GM21529 (cell line): ENCODE data around the gene SEPTIN7.

Source experiments
- ATAC-seq: cut with Tn5 transposase; IDR thresholded peaks from one replicate; pipeline ENCODE4 v1.9.1; 2021; ENCODE audit not compliant: unreplicated experiment

The SEPTIN7 gene

DNA sequence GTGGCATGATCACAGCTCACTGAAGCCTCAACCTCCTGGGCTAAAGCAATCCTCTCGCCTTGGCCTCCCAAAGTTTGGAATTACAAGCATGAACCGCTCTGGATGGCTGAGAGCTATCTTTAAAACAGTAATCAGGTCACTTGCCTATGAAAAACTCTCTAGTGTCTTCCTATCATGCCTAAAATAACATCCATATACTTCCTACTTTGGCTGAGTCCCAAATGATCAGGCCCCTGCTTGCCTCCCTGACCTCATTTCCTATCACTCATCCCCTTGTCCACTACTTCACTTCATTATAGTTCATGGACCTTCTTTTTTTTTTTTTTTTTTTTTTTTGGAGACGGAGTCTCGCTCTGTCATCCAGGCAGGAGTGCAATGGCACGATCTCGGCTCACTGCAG is 28.0 kb downstream of the SEPTIN7 start:
- ATAC-seq, result no peak

DNA sequence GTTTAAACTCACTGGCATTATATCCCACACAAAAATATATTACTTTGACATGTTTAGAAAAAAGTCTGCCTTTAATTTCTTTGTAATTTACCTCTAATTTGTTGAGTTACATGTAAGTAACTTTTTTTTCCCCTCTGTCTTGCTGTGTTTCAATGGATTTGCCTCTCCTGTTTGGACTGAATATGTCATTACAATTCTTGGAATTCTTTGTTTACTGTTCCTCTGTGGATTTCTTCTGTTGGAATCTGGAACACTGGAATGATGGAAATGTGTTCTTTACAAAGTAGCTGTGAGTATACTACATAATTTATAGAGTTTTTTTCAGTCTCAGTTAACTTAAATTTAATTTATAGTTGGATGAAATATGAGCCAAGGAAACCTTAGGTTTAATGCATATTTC is 30.4 kb downstream of the SEPTIN7 start:
- no peak for ATAC-seq

DNA sequence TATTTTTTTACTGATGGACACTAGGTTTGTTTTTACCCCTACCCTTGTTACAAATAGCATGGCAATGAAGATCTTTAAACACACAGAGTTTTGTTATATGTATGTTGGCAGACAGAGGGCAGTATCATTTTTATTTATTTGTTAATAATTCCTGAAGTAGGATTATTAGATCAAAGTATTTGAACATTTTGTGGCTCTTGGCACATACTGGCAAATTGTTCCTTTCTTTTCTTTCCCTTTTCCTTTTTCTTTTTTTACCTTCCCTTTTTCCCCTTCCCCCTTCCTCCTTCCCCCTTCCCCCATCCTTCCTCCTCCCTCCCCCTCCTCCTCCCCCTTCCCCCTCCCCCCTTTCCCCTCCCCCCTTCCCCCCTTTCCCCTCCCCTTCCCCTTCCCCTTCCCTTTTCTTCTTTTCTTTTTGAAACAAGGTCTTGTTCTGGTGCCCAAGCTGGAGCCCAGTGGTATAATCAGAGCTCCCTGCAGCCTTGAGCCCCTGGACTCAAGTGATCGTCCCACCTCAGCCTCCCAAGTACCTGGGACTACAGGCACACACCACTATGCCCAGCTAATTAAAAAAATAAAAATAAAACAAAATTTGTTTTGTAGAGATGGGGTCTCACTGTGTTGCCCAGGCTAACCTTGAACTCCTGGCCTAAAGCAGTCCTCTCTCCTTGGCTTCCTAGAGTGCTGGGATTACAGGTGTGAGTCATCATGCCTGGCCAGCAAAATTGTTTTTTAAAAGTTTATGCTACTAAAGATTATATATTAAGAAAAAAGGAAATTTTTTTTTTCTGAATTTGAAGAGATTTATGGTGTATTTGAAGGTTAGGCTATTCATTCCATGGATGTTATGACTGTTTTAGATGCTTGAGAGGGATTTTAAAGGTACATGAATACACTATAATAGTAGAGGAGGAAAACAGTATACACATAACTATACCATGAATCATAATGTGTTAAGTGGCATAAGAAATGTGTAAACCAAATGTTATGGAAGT is 39.3 kb downstream of the SEPTIN7 start:
- ATAC-seq, result no peak

DNA sequence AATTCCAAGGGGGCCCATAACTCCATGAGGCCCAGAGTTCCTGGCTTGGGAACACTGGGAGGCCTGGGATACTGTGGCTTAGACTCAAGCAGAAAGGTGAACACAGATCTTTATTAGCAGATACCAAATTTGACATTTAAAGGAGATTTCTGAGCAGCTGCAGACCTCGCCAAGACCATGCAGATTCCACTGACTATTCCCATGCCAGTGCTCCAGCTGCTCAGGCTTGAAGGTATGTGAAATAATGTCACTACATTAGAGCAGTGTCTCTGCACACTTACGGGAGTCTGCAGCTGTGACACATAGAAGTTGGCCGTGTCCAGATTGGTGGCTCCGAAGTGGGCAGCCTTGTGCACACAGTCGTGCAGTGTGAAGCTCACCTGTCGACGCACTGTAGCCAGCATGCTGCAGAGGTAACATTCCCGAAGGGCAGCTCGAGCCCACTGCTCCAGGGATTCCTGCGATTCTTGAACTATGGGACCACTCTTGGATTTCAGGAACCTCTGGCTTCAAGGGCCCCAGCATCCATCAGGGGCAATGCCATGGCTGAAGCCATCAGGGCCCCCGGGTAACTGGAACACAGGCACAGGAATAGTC is 46.1 kb downstream of the SEPTIN7 start:
- ATAC-seq, result no peak

DNA sequence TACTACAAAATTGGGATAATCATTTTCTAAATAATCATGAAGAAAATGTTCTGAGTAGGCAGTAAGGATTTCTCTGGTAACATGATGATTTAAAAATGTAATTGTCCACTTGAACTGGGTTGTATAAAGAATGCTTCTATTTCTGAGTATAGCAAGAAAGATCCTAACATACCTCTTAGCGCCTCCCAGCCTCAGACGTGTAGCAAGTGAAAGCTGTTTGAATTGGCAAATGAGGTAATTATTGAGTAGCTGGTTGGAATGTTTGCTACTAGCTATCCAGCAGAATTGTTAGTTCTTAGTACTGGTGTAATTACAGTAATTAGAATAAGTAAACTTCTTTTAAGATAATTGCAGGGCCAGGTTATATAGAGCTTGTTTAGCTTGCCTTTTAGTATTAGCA is 47.9 kb downstream of the SEPTIN7 start:
- no peak for ATAC-seq

DNA sequence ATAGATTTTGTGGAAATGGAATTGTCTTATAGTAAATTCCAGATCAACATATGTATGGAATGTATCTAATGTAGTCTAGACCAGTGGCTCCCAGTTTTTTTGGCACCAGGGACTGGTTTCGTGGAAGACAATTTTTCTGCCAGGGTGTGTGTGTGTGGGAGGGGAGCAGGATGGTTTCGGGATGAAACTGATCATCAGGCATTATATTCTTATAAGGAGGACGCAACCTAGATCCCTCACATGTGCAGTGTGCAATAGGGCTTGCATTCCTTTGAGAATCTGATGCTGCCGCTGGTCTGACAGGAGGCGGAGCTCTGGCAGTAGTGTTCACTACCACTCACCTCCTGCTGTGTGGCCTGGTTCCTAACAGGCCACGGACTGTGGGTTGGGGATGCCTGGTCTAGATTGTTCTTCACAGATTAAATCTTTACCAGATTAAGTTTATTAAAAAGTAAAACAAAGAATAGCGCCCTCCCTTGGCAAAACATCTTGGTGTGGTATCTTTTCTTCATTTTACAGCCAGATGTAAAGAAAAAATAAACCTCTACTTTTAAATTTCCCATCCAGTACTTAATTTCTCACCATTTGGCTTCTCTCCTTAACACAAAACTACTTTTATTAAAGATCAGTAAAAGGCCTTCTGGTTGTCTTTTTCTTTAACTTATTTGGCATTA is 48.4 kb downstream of the SEPTIN7 start:
- ATAC-seq, result no peak

DNA sequence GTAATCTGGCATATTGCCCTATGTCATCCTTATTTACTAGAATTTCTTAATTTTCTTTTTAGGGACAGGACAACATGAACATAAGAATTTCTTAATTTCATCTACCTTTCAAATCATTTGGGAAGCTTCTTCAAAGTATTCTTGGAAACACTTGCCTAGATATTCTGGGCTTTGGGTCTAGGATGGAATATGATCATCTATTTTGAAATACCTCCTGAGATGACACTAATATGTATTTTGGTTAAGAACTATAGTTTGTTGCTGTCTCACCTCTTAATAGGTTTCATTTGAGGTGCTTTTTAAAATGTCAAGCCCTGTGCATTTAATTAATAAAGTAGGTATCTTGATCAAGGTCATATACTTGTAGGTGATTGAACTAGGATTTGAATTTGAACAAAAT is 49.1 kb downstream of the SEPTIN7 start:
- ATAC-seq, result no peak
